Measurements from ENCODE around the gene SPDYE5. TPM values are rescaled to one million over a fixed set of nuclear protein-coding genes. Genes with fewer than 3 reads are reported as not detected.
"Not testable (repeated sequence)": the region's sequence is repeated elsewhere in the genome, so short reads cannot be mapped to it uniquely, and the experiment has no call there.

SPDYE5 gene
- total RNA-seq: not detected

- not testable (repeated sequence) for H3K36me3 ChIP-seq; H3K27me3 ChIP-seq (replicated peaks; ENCODE audit: insufficient read depth); DNase-seq (ENCODE audit: low spot score); H3K9me3 ChIP-seq; ATAC-seq (ENCODE audit: insufficient number of reproducible peaks, low FRiP score, low read depth); H3K4me1 ChIP-seq (ENCODE audit: control insufficient read depth in 1 of 2, low read depth in 2 of 2); H3K4me3 ChIP-seq; H3K27ac ChIP-seq
Measured at GRCh38 chr7:75492020-75492419, at the start of gene SPDYE5. Gene SPDYE5 (plus strand): TSS chr7:75492320. CDS start chr7:75494048, 1,728 bp downstream.

GRCh38 chr7:75442465-75443111 is 49.5 kb upstream of the SPDYE5 start:
- Histone ChIP-seq H3K27ac (peak overlapping the region; percentile 75 to 76), H3K36me3 (peaks cover 24% of the 10 kb centered on the region), H3K4me3 (peak overlapping the region; percentile 87)
- H3K9me3 ChIP-seq; DNase-seq (ENCODE audit: low spot score); H3K27me3 ChIP-seq (replicated peaks; ENCODE audit: insufficient read depth); H3K4me1 ChIP-seq (ENCODE audit: control insufficient read depth in 1 of 2, low read depth in 2 of 2): not testable (repeated sequence)
- peak; percentile 89 for ATAC-seq (ENCODE audit: insufficient number of reproducible peaks, low FRiP score, low read depth)

- not testable (repeated sequence) for H3K27me3 ChIP-seq (replicated peaks; ENCODE audit: insufficient read depth)
Measured at GRCh38 chr7:75449946-75450345, 42.2 kb upstream of the SPDYE5 start.

GRCh38 chr7:75452494-75452955 is 39.6 kb upstream of the SPDYE5 start:
- H3K9me3 ChIP-seq; H3K36me3 ChIP-seq; H3K27me3 ChIP-seq (replicated peaks; ENCODE audit: insufficient read depth); H3K4me1 ChIP-seq (ENCODE audit: control insufficient read depth in 1 of 2, low read depth in 2 of 2); DNase-seq (ENCODE audit: low spot score); H3K4me3 ChIP-seq; ATAC-seq (ENCODE audit: insufficient number of reproducible peaks, low FRiP score, low read depth); H3K27ac ChIP-seq: not testable (repeated sequence)
- TF ChIP-seq, protein P1, sequence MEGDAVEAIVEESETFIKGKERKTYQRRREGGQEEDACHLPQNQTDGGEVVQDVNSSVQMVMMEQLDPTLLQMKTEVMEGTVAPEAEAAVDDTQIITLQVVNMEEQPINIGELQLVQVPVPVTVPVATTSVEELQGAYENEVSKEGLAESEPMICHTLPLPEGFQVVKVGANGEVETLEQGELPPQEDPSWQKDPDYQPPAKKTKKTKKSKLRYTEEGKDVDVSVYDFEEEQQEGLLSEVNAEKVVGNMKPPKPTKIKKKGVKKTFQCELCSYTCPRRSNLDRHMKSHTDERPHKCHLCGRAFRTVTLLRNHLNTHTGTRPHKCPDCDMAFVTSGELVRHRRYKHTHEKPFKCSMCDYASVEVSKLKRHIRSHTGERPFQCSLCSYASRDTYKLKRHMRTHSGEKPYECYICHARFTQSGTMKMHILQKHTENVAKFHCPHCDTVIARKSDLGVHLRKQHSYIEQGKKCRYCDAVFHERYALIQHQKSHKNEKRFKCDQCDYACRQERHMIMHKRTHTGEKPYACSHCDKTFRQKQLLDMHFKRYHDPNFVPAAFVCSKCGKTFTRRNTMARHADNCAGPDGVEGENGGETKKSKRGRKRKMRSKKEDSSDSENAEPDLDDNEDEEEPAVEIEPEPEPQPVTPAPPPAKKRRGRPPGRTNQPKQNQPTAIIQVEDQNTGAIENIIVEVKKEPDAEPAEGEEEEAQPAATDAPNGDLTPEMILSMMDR (IDR thresholded peaks at IDR 0.05): peak; percentile 41

More at GRCh38 chr7:75449946-75450345, 42.2 kb upstream of the SPDYE5 start:
- DNase-seq (ENCODE audit: low spot score); H3K4me1 ChIP-seq (ENCODE audit: control insufficient read depth in 1 of 2, low read depth in 2 of 2); ATAC-seq (ENCODE audit: insufficient number of reproducible peaks, low FRiP score, low read depth); H3K36me3 ChIP-seq; H3K4me3 ChIP-seq; H3K9me3 ChIP-seq; H3K27ac ChIP-seq: not testable (repeated sequence)

GRCh38 chr7:75456403-75456802 is 35.7 kb upstream of the SPDYE5 start:
- H3K4me1 ChIP-seq (ENCODE audit: control insufficient read depth in 1 of 2, low read depth in 2 of 2); H3K27ac ChIP-seq; H3K9me3 ChIP-seq; H3K36me3 ChIP-seq; DNase-seq (ENCODE audit: low spot score); H3K4me3 ChIP-seq; H3K27me3 ChIP-seq (replicated peaks; ENCODE audit: insufficient read depth); ATAC-seq (ENCODE audit: insufficient number of reproducible peaks, low FRiP score, low read depth): not testable (repeated sequence)

DNA sequence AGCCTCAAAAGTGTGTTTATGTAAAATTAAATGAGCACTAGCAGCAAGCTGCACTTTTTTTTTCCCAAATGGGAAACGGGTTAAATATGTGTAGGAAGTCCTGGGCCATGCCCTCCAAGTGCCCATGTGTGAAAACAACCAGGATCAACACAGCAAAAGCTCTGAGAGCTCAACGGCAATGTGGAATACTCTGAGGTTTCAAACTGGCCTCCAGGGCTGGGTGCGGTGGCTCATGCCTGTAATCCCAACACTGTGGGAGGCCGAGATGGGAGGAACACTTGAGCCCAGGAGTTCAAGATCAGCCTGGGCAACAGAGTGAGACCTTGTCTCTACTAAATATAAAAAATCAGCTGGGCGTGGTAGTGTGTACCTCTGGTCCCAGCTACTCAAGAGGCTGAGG is 34.1 kb upstream of the SPDYE5 start:
- DNase-seq (ENCODE audit: low spot score); H3K27me3 ChIP-seq (replicated peaks; ENCODE audit: insufficient read depth); H3K27ac ChIP-seq; H3K36me3 ChIP-seq; ATAC-seq (ENCODE audit: insufficient number of reproducible peaks, low FRiP score, low read depth); H3K4me3 ChIP-seq; H3K9me3 ChIP-seq; H3K4me1 ChIP-seq (ENCODE audit: control insufficient read depth in 1 of 2, low read depth in 2 of 2): not testable (repeated sequence)

GRCh38 chr7:75460541-75460940 is 31.6 kb upstream of the SPDYE5 start:
- H3K9me3 ChIP-seq; H3K4me1 ChIP-seq (ENCODE audit: control insufficient read depth in 1 of 2, low read depth in 2 of 2); ATAC-seq (ENCODE audit: insufficient number of reproducible peaks, low FRiP score, low read depth); DNase-seq (ENCODE audit: low spot score); H3K4me3 ChIP-seq; H3K27ac ChIP-seq; H3K27me3 ChIP-seq (replicated peaks; ENCODE audit: insufficient read depth); H3K36me3 ChIP-seq: not testable (repeated sequence)

- not testable (repeated sequence) for ATAC-seq (ENCODE audit: insufficient number of reproducible peaks, low FRiP score, low read depth)
- peaks cover 13% of the 10 kb centered on the region for H3K36me3 ChIP-seq
Measured at GRCh38 chr7:75470166-75470565, 22.0 kb upstream of the SPDYE5 start.

DNA sequence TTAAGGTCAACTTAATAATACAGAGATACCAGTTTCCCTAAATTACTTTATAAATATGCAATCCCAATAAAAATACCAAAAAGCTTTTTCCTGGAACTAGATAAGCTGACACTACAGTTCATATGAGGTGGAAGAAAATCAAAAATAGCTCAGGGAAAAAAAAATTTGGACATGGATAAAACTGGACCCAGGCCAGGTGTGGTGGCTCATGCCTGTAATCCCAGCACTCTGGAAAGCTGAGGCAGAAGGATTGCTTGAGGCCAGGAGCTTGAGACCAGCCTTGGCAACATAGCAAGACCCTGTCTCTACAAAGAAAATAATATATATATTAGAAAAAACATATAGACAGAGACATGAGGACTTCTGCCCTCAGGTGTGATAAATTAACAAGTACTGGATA is 14.7 kb upstream of the SPDYE5 start:
- not testable (repeated sequence) for H3K4me3 ChIP-seq; ATAC-seq (ENCODE audit: insufficient number of reproducible peaks, low FRiP score, low read depth); DNase-seq (ENCODE audit: low spot score); H3K9me3 ChIP-seq; H3K27me3 ChIP-seq (replicated peaks; ENCODE audit: insufficient read depth)
- peaks cover 17% of the 10 kb centered on the region for H3K36me3 ChIP-seq
- peak overlapping the region; percentile 35 to 53 for H3K27ac ChIP-seq
- H3K4me1 ChIP-seq (ENCODE audit: control insufficient read depth in 1 of 2, low read depth in 2 of 2): peaks cover 3 to 15% of the 10 kb centered on the region in 2 donors

More at GRCh38 chr7:75470166-75470565, 22.0 kb upstream of the SPDYE5 start:
- peak overlapping the region in 1 of 2 donors; percentile 34 for H3K27ac ChIP-seq
- not testable (repeated sequence) for H3K27me3 ChIP-seq (replicated peaks; ENCODE audit: insufficient read depth); H3K4me3 ChIP-seq; H3K4me1 ChIP-seq (ENCODE audit: control insufficient read depth in 1 of 2, low read depth in 2 of 2); DNase-seq (ENCODE audit: low spot score); H3K9me3 ChIP-seq

DNA sequence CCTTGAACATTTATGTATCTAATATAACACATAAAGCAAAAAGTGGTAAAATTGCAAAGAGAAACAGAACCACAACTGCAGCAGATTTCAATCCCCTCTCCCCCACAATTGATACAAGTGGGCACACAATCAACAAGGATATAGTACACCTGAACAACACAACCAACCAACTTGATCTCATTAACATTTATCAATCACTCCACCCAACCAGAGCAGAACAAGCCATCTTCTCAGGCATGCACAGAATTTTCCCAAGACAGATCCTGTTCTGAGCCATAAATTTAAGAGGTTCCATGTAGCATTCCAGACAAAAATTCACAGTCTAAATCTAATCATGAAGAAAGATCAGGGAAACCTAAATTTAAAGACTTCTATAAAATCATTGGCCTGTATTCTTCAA is 11.8 kb upstream of the SPDYE5 start:
- H3K27me3 ChIP-seq (replicated peaks; ENCODE audit: insufficient read depth); H3K27ac ChIP-seq; H3K4me3 ChIP-seq; H3K36me3 ChIP-seq; ATAC-seq (ENCODE audit: insufficient number of reproducible peaks, low FRiP score, low read depth); DNase-seq (ENCODE audit: low spot score); H3K9me3 ChIP-seq: not testable (repeated sequence)
- H3K4me1 ChIP-seq (ENCODE audit: control insufficient read depth in 1 of 2, low read depth in 2 of 2): peaks cover 3 to 15% of the 10 kb centered on the region in 2 donors

DNA sequence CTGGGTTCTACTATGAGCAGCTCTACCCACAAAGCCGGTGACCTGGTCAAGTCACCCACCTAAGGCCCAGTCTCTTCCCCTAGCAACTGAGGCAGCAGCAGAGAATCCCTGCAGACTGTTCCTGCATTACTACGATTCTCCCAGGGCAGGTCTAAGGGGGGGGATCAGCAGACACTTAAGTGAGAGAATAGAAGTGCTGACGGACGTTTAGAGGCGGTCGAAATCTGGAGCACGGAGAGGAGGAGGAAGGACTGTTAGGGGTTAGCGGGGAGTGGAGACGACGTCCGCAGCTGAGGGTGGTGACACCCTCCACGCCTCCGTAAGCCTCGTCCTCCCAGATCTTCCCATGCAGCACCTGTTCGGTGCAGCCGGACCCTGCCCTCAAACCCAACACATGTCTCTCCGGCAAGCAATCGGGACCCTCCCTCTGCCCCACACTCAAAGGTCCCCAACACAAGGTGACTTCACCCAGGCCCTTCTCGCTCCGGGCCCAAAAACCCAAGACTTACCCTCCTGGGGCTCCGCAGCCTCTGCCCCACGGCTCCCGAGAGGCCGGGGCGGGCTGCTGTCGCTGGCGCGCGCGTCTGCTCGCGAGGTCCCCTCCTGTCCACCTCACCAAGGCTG is 6.7 kb upstream of the SPDYE5 start:
- not testable (repeated sequence) for H3K9me3 ChIP-seq; ATAC-seq (ENCODE audit: insufficient number of reproducible peaks, low FRiP score, low read depth); H3K4me1 ChIP-seq (ENCODE audit: control insufficient read depth in 1 of 2, low read depth in 2 of 2); H3K27me3 ChIP-seq (replicated peaks; ENCODE audit: insufficient read depth); DNase-seq (ENCODE audit: low spot score); H3K36me3 ChIP-seq
- Histone ChIP-seq H3K27ac (peak overlapping the region; percentile 87), H3K4me3 (peak overlapping the region; percentile 98)
